K562 (cell line): ENCODE results near the gene ZBTB20. TPM values are rescaled to one million over a fixed set of nuclear protein-coding genes. Genes with fewer than 3 reads are reported as not detected.
A peak's percentile ranks its signal among the peaks of the same experiment; 100 is the strongest.

Experiments used
- ATAC-seq: fragments of 200-7000 bp; cut with Tn5 transposase; 3 replicates; pipeline ENCODE4 v1.9.1; 2020; ENCODE audit warnings: moderate library complexity
- BruUV-seq: library from RNA; stranded (reverse); fragments of 400-500 nt; replicated peaks from 2 replicates; lab custom pipeline; 2021; lab: Mats Ljungman, UMichigan
- CTCF ChIA-PET: fragments of 300-600 bp; formaldehyde crosslinking; extraction: SDS; loops from one replicate; lab custom pipeline; 2021; ENCODE audit warnings: low intra/inter-chr PET ratio; lab: Yijun Ruan, JAX
- POLR2A ChIA-PET: fragments of 300-600, 350-650 bp; sonication (Branson Sonifier 250); formaldehyde crosslinking; extraction: SDS; loops from one replicate; lab custom pipeline; 2021; ENCODE audit warnings: antibody characterized with exemption, inconsistent platforms; lab: Yijun Ruan, JAX
- DNase-seq, 4 experiments: peaks; one replicate each; pipeline versions ENCODE4 v3.0.0 to v3.0.0-alpha.2; 2011 to 2018; ENCODE audit warnings: low spot score in 3 of 4, mixed read lengths in 3 of 4; ENCODE audit errors: extremely low read depth in 1 of 4
- FAIRE-seq: peaks from 2 replicates; lab custom pipeline; 2011; peaks lifted over from hg19 to GRCh38; lab: Jason Lieb, UNC
- H2AFZ ChIP-seq: 2 replicates; pipeline ENCODE4 v1.6.0; 2011; ENCODE audit warnings: low read depth, low read length, control low read depth, inconsistent platforms
- H3K27ac ChIP-seq: fragments of 200-600 bp; 3 replicates; pipeline ENCODE4 v1.8.0; 2011; ENCODE audit warnings: low read depth, mild to moderate bottlenecking, control low read depth, inconsistent platforms, low read length, moderate library complexity, mixed read lengths; ENCODE audit errors: extremely low read depth
- H3K27me3 ChIP-seq, 2 experiments: fragments of 300-600 bp in 1 of 2; 2 replicates in 1 of 2; 3 replicates in 1 of 2; pipeline versions ENCODE4 v1.6.0 to v1.8.0; 2011; ENCODE audit warnings: inconsistent platforms in 2 of 2, low read length in 2 of 2, mild to moderate bottlenecking in 1 of 2, mixed read lengths in 1 of 2, moderate library complexity in 1 of 2; ENCODE audit not compliant: control insufficient read depth in 2 of 2, insufficient read depth in 2 of 2
- H3K36me3 ChIP-seq: fragments of 300-600 bp; 3 replicates; pipeline ENCODE4 v1.8.0; 2011; ENCODE audit warnings: mild to moderate bottlenecking, low read length, inconsistent platforms; ENCODE audit not compliant: control insufficient read depth, insufficient read depth
- H3K4me1 ChIP-seq, 2 experiments: fragments of 200-600 bp in 1 of 2; replicated peaks in 1 of 2; 2 replicates in 1 of 2; 3 replicates in 1 of 2; pipeline versions ENCODE4 v1.5.1 to v1.8.0; 2011; ENCODE audit warnings: inconsistent platforms in 2 of 2, low read length in 2 of 2, mild to moderate bottlenecking in 1 of 2, mixed read lengths in 1 of 2, moderate library complexity in 1 of 2; ENCODE audit not compliant: control insufficient read depth in 2 of 2, insufficient read depth in 2 of 2
- H3K4me2 ChIP-seq: 2 replicates; pipeline ENCODE4 v1.6.1; 2011; ENCODE audit warnings: low read length, control low read depth, inconsistent platforms, mixed read lengths; ENCODE audit not compliant: insufficient read depth
- H3K4me3 ChIP-seq: fragments of 200-600 bp; sonication (generic), shearing (Covaris generic); 2 replicates; pipeline ENCODE4 v1.5.1; 2016; ENCODE audit warnings: control low read depth, inconsistent platforms
- H3K79me2 ChIP-seq: fragments of 200-600 bp; 3 replicates; pipeline ENCODE4 v1.8.0; 2011; ENCODE audit warnings: low read length, inconsistent platforms; ENCODE audit not compliant: control insufficient read depth, insufficient read depth
- H3K9ac ChIP-seq, 2 experiments: 2 replicates each; pipeline versions ENCODE4 v1.6.0 to v1.6.1; 2011; ENCODE audit warnings: low read depth in 2 of 2, low read length in 2 of 2, control low read depth in 1 of 2, inconsistent platforms in 1 of 2, mild to moderate bottlenecking in 1 of 2, mixed read lengths in 1 of 2; ENCODE audit not compliant: insufficient read depth in 1 of 2
- H3K9me1 ChIP-seq: one replicate; pipeline ENCODE4 v1.6.0; 2011; ENCODE audit warnings: inconsistent platforms, mild to moderate bottlenecking, low read length, moderate library complexity; ENCODE audit not compliant: control insufficient read depth, insufficient read depth
- H3K9me3 ChIP-seq: replicated peaks from 2 replicates; pipeline ENCODE4 v1.5.1; 2011; ENCODE audit warnings: low read depth, low read length, inconsistent platforms; ENCODE audit not compliant: control insufficient read depth, insufficient read depth
- H4K20me1 ChIP-seq: replicated peaks from 2 replicates; pipeline ENCODE4 v1.6.1; 2011; ENCODE audit warnings: low read length, inconsistent platforms, mixed read lengths; ENCODE audit not compliant: control insufficient read depth, insufficient read depth
- CBFA2T2 ChIP-seq: fragments of 450-650 bp; conservative IDR thresholded peaks from 2 replicates; pipeline ENCODE4 v1.6.1; 2017; ENCODE audit warnings: mild to moderate bottlenecking
- ETV1 ChIP-seq: fragments of 450-650 bp; conservative IDR thresholded peaks from 2 replicates; pipeline ENCODE4 v1.6.1; 2016; ENCODE audit warnings: missing genetic modification characterization, control low read depth, low read depth, missing compliant biosample characterization
- MXI1 ChIP-seq: IDR thresholded peaks from 2 replicates; pipeline ENCODE4 v1.6.1; 2011; ENCODE audit warnings: low read depth, mild to moderate bottlenecking, improper control_type of control experiment, low read length
- RAD51 ChIP-seq: fragments of 450-650 bp; IDR thresholded peaks from 2 replicates; pipeline ENCODE4 v1.7.1; 2016; ENCODE audit warnings: low read depth, mild to moderate bottlenecking, borderline replicate concordance
- WGBS: fragments of 100-300 bp; shearing (Covaris generic); methylation state at CpG from one replicate; pipeline ENCODE4 v1.1.6; 2016; ENCODE audit warnings: low coverage, mixed read lengths; ENCODE audit not compliant: insufficient coverage; ENCODE audit errors: missing lambda C conversion rate; 5-methylcytosine and 5-hydroxymethylcytosine counted together
- in situ Hi-C: fragments of 300-500 bp; cut with MboI; formaldehyde crosslinking; loops from 4 replicates; pipeline ENCODE4 v1.15.0; 2018; ENCODE audit warnings: inconsistent platforms, mixed read lengths
- intact Hi-C: fragments of 100-400 bp; cut with micrococcal nuclease; formaldehyde crosslinking; loops from 2 replicates; pipeline ENCODE4 v1.14.2; 2022
- polyA plus RNA-seq, 8 experiments: library from polyadenylated mRNA; depleted of rRNA in 4 of 8; stranded (reverse) in 5 of 8; unstranded in 3 of 8; fragments of >200 nt; fragmentation: Nextera tagmentation in 2 of 8; fragmentation: Illumina TruSeq in 1 of 8; extraction: Ambion mirVana in 2 of 8; extraction: Trizol in 1 of 8; gene quantifications; 2 replicates each; pipeline versions ENCODE4 v1.2.1 to v1.2.3, GENCODE V29; 2011 to 2014; ENCODE audit warnings: inconsistent platforms in 1 of 8, missing spikeins in 1 of 8
- total RNA-seq, 7 experiments: library from RNA; depleted of rRNA in 6 of 7; stranded (reverse); fragments of >200 nt in 6 of 7; fragmentation: Illumina TruSeq in 2 of 7; extraction: Trizol in 2 of 7; gene quantifications; 2 replicates each; pipeline versions ENCODE4 v1.2.1 to v1.2.3, GENCODE V29; 2011 to 2021; ENCODE audit warnings: low replicate concordance in 1 of 7
- TF ChIP-seq, protein P1 (sequence below): fragments of 450-650 bp; formaldehyde crosslinking; IDR thresholded peaks from 2 replicates; pipeline ENCODE4 v1.4.0; 2020; ENCODE audit warnings: mild to moderate bottlenecking, mixed read lengths

ZBTB20 gene
- total and polyA plus RNA-seq, 9 of the 15 experiments (the other 6 are each of a cell fraction or from before 2014, with no cell fraction given): 0.17 to 1.7 (median 0.45) TPM

DNA sequence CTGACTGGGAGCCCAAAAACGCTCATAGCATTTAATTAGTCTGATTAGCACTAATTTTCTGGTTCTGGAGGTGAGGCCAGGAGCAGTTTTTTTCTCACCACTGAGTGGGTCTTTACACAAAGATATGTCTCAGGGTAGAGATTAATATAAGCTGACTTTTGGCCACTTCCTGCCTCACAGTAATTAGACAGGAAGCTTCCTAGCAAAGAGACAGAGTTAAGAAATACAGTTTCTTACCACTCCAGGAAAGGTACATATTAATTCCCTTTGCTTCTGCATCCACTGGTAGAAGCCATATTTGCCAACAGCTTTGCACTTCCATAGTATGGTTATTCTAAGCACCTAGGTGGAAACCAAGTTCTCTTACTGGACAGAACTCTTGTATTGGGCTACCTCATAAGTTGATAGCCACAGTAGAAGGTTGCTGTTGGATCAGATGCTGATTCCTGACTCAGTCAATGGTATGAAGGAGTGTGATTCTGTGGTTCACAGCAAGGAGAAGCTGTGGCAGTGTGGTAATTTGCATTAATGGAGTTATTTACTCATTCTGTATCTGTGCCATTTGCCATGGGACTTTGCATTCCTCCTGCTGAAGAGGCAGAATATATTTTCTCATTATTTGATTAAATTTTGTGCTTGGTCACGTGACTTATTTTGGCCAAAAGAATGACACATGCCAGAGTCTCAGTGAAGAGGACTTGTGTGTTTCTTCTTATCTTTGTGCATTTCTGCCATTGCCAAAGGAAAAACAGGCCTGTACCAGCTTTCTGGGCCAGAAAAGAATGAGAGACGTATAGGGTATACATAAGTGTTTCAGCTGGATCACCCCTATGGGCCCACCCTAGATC, 17.5 kb upstream of the ZBTB20 start:
- no peaks in the 10 kb centered on the region for H4K20me1 ChIP-seq
- 0 out of 2 replicates have a peak, but pooled peaks have one; percentile 6 for TF ChIP-seq ETV1 (tag)
- peak; percentile 63 for TF ChIP-seq RAD51
- peak; percentile 26; the same call in 1 of the 2 replicates for TF ChIP-seq CBFA2T2
- TF ChIP-seq MXI1: no peak
- TF ChIP-seq, protein P1, sequence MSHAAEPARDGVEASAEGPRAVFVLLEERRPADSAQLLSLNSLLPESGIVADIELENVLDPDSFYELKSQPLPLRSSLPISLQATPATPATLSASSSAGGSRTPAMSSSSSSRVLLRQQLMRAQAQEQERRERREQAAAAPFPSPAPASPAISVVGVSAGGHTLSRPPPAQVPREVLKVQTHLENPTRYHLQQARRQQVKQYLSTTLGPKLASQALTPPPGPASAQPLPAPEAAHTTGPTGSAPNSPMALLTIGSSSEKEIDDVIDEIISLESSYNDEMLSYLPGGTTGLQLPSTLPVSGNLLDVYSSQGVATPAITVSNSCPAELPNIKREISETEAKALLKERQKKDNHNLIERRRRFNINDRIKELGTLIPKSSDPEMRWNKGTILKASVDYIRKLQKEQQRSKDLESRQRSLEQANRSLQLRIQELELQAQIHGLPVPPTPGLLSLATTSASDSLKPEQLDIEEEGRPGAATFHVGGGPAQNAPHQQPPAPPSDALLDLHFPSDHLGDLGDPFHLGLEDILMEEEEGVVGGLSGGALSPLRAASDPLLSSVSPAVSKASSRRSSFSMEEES (CRISPR knock-in tag): peak; percentile 79
- TF ChIP-seq, all 486 proteins: peak for 4
- ATAC-seq: no peak
- no peaks in the 10 kb centered on the region for H3K79me2 ChIP-seq
- no peaks in the 10 kb centered on the region for H3K27me3 ChIP-seq
- peaks cover 0 to 9% of the 10 kb centered on the region in 2 experiments; a peak in 3 of 5 replicates for H3K4me1 ChIP-seq
- H3K27ac ChIP-seq: no peak overlapping the region
- peak overlapping the region; percentile 14; the same call in 1 of the 2 replicates for H2AFZ ChIP-seq
- H3K4me3 ChIP-seq: no peak overlapping the region
- H3K9ac ChIP-seq: no peak overlapping the region
- H3K36me3 ChIP-seq: no peaks in the 10 kb centered on the region
- intact Hi-C loops (no loop called here), in situ Hi-C loops (no loop called here)
- no peak for DNase-seq
- no peaks in the 10 kb centered on the region for H3K9me3 ChIP-seq
- ChIA-PET CTCF (no interaction called here), POLR2A (interaction anchor here (1.4 to 1.8 kb wide), 2 partner anchors 18 kb away, joined by 4 to 6 read pairs; partner anchors contain the start of gene ZBTB20)
- no peaks in the 10 kb centered on the region for H3K9me1 ChIP-seq
- 46% methylated on average over 3 of the region's 3 CpGs for WGBS
- FAIRE-seq: no peak
- no peak overlapping the region for H3K4me2 ChIP-seq
- no TSS peak for BruUV-seq
